ENCODE results near the gene GLCE.

- no peak for TF ChIP-seq CTCF (IDR thresholded peaks at IDR 0.05; ENCODE audit: low read depth, low read length, missing input control)
- no peak for TF ChIP-seq TAF1 (conservative IDR thresholded peaks at IDR 0.05)
- TF ChIP-seq HNF4G (IDR thresholded peaks at IDR 0.05) = no peak
- TF ChIP-seq RAD21 (IDR thresholded peaks at IDR 0.05) = no peak
Measured at GRCh38 chr15:69320977-69321554, 160.6 kb downstream of the GLCE start.

Data from liver (tissue), 3 donors.